Esophagus squamous epithelium (tissue), 4 donors: ENCODE data around the gene C5orf24.

Experiments used
- POLR2A ChIP-seq, 4 donors: fragments of 450-650 bp; IDR thresholded peaks; one replicate each; pipeline ENCODE4 v1.6.1; 2017; ENCODE audit warnings: antibody characterized with exemption in 4 of 4, mild to moderate bottlenecking in 4 of 4, moderate library complexity in 3 of 4
- TF ChIP-seq, protein P1 (sequence below), 6 experiments: fragments of 450-650 bp in 4 of 6; fragments of 200-600 bp in 2 of 6; sonication (generic) in 2 of 6; IDR thresholded peaks; one replicate each; pipeline ENCODE4 v1.5.1; 2016 to 2019; ENCODE audit warnings: antibody characterized with exemption in 6 of 6, mild to moderate bottlenecking in 4 of 6, moderate library complexity in 4 of 6

DNA sequence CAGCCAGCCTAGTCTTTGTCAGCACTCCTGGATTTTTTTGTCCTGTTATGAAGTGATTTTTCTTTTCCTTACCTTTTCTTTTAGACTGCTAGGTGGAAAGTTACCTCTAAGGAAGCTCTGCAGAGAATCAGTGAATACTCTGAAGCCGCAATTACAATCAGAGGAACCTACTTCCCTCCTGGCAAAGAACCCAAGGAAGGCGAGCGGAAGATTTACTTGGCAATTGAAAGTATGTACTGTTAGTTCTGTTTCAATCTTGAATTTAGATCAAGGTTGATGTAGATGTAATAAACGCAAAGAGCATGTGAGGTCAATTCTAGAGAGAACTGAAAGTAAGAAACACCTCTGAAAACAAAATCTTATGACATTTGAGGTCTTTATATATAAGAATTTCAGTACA is 27.0 kb upstream of the C5orf24 start:
- no peak for TF ChIP-seq POLR2A (IDR thresholded peaks at IDR 0.05)
- TF ChIP-seq, protein P1, sequence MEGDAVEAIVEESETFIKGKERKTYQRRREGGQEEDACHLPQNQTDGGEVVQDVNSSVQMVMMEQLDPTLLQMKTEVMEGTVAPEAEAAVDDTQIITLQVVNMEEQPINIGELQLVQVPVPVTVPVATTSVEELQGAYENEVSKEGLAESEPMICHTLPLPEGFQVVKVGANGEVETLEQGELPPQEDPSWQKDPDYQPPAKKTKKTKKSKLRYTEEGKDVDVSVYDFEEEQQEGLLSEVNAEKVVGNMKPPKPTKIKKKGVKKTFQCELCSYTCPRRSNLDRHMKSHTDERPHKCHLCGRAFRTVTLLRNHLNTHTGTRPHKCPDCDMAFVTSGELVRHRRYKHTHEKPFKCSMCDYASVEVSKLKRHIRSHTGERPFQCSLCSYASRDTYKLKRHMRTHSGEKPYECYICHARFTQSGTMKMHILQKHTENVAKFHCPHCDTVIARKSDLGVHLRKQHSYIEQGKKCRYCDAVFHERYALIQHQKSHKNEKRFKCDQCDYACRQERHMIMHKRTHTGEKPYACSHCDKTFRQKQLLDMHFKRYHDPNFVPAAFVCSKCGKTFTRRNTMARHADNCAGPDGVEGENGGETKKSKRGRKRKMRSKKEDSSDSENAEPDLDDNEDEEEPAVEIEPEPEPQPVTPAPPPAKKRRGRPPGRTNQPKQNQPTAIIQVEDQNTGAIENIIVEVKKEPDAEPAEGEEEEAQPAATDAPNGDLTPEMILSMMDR (IDR thresholded peaks at IDR 0.05) = no peak
